ENCODE measurements around the gene NOTCH1. TPM values are rescaled to one million over a fixed set of nuclear protein-coding genes. Genes with fewer than 3 reads are reported as not detected.
"Not testable (repeated sequence)": the region's sequence is repeated elsewhere in the genome, so short reads cannot be mapped to it uniquely, and the experiment has no call there.

NOTCH1 gene
- total RNA-seq, 4 donors from 2014 or later: 71.0 to 160 (median 114) TPM

- 90% methylated on average over 9 of the region's 21 CpGs for WGBS
- Histone ChIP-seq H3K27ac (no peak overlapping the region), H3K9me3 (no peaks in the 10 kb centered on the region), H3K36me3 (no peaks in the 10 kb centered on the region), H3K4me3 (no peak overlapping the region), H3K27me3 (no peaks in the 10 kb centered on the region), H3K4me1 (peaks cover 28% of the 10 kb centered on the region)
- TF ChIP-seq POLR2AphosphoS5 (IDR thresholded peaks at IDR 0.05) (no peak), POLR2A (IDR thresholded peaks at IDR 0.05) (no peak), CTCF (IDR thresholded peaks at IDR 0.05) (no peak), EP300 (IDR thresholded peaks at IDR 0.05) (no peak)
- DNase-seq (ENCODE audit: low spot score in 2 of 2): no peak
Measured at GRCh38 chr9:136575626-136576268, 29.9 kb upstream of the NOTCH1 start.

- H3K27ac ChIP-seq: not testable (repeated sequence)
Measured at GRCh38 chr9:136574606-136575005, 28.8 kb upstream of the NOTCH1 start.

DNA sequence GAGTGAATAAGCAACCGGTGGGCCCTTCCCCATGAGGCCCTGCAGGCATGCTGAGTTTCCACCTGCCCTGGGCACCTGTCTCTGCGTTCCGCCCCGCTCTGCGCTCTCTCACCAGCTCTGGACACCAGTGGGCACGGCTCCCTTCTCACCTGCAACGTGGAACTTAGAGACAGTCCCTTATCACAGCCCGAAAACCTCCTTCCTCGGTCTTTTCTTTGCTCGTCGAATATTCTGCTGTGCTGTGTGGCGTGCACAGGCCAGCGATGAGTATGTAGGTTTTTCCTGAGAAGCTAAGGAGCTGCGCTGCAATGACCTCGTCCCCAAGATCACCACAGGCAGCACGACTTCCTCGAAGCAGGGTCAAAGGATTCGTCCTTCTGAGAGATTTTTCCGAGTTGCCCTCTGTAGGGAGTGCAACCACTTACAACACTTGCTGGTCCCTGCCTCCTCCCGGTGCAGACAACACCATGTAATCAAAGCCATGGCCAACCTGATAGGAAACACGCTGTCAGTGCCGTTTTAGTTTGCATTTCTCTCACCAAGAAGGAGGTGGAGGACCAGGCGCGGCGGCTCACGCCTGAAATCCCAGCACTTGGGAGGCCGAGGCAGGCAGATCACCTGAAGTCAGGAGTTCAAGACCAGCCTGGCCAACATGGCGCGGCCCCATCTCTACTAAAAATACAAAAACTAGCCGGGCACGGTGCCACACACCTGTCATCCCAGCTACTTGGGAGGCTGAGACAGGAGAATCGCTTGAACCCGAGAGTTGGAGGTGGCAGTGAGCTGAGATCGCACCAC, 27.2 kb upstream of the NOTCH1 start:
- WGBS: 89% methylated on average over 34 of the region's 34 CpGs
- no peak for DNase-seq (ENCODE audit: low spot score in 2 of 2)
- H3K36me3 ChIP-seq: no peaks in the 10 kb centered on the region
- no peak overlapping the region for H3K27ac ChIP-seq
- H3K9me3 ChIP-seq: no peaks in the 10 kb centered on the region
- no peak overlapping the region for H3K4me3 ChIP-seq
- no peaks in the 10 kb centered on the region for H3K27me3 ChIP-seq
- H3K4me1 ChIP-seq: peaks cover 26% of the 10 kb centered on the region
- TF ChIP-seq POLR2AphosphoS5 (IDR thresholded peaks at IDR 0.05) (no peak), EP300 (IDR thresholded peaks at IDR 0.05) (no peak), CTCF (IDR thresholded peaks at IDR 0.05) (no peak), POLR2A (IDR thresholded peaks at IDR 0.05) (no peak)

More at GRCh38 chr9:136574606-136575005, 28.8 kb upstream of the NOTCH1 start:
- H3K36me3 ChIP-seq; DNase-seq (ENCODE audit: low spot score in 2 of 2); H3K27me3 ChIP-seq; H3K9me3 ChIP-seq; H3K4me3 ChIP-seq: not testable (repeated sequence)
- H3K4me1 ChIP-seq: peaks cover 28% of the 10 kb centered on the region
- 96% methylated on average over 16 of the region's 16 CpGs for WGBS

DNA sequence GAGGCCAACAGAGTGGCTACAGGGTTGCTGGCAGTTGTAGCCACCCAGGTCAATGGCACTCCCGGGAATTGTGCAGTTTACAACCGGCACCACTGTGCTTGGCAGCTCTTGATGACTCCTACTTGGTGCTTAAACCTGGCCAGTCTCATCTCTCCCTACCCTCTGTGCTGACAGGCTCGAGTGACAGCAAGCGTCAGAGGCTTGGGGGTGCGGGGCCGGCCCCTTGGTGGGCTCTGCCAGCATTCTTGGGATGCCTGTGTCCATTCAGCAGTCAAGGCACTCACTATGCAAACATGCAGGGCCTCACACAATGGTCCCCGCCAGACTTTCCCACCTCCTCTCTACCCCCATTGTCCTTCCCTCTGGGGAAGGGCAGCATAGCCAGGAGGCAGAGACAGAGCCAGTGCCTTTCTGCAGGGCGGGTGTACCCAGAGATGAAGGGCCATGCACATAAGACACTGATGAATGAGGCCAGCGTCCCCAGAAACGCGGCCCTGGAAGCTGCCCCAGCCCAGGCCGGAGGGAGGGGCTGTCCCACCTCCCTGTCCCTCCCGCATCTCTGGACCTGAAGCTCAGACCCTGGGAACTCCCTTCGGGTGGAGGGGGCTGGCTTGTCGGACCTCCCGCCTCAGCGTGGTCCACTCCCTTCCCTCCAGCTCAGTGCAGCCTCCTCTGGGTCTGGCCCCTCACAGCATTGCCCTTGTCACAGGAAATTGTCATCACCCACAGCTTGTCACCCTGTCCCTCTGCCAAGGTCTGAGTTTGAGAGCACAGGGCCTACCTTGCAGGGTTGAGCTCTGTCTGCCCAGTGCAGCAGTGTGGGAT, 26.4 kb upstream of the NOTCH1 start:
- Histone ChIP-seq H3K4me1 (peaks cover 34% of the 10 kb centered on the region), H3K4me3 (no peak overlapping the region), H3K36me3 (no peaks in the 10 kb centered on the region), H3K27me3 (no peaks in the 10 kb centered on the region), H3K9me3 (no peaks in the 10 kb centered on the region), H3K27ac (no peak overlapping the region)
- WGBS: 85% methylated on average over 8 of the region's 17 CpGs
- no peak for TF ChIP-seq EP300 (IDR thresholded peaks at IDR 0.05)
- no peak for TF ChIP-seq CTCF (IDR thresholded peaks at IDR 0.05)
- no peak for TF ChIP-seq POLR2A (IDR thresholded peaks at IDR 0.05)
- no peak for TF ChIP-seq POLR2AphosphoS5 (IDR thresholded peaks at IDR 0.05)
- DNase-seq (ENCODE audit: low spot score in 2 of 2): no peak

DNA sequence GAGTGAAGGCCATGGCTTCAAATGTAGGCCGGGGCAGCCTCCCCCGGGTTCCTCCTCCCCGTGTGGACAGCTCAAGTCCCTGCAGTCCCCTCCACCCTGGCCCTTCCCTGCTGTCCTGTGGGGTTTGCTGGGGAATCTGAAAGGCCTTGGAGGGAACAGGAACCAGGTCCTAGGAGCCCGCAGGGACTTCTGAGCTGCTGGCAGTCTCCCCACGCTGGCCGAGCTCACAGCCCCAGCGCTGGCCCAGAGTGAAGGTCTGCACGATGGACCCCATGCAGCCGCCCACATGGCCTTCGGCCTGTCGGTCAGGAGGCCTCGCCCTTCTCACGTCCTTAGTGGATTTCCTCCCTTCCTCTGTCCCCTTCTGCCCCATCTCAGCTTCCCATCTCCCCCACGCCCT, 25.7 kb upstream of the NOTCH1 start:
- Histone ChIP-seq H3K9me3 (no peaks in the 10 kb centered on the region), H3K27ac (no peak overlapping the region), H3K36me3 (no peaks in the 10 kb centered on the region), H3K27me3 (no peaks in the 10 kb centered on the region), H3K4me1 (peaks cover 38% of the 10 kb centered on the region), H3K4me3 (no peak overlapping the region)
- 81% methylated on average over 14 of the region's 14 CpGs for WGBS
- no peak for DNase-seq (ENCODE audit: low spot score in 2 of 2)
- TF ChIP-seq EP300 (IDR thresholded peaks at IDR 0.05): no peak
- no peak for TF ChIP-seq CTCF (IDR thresholded peaks at IDR 0.05)
- no peak for TF ChIP-seq POLR2AphosphoS5 (IDR thresholded peaks at IDR 0.05)
- no peak for TF ChIP-seq POLR2A (IDR thresholded peaks at IDR 0.05)
